Measurements from ENCODE around the gene UBXN11.

DNA sequence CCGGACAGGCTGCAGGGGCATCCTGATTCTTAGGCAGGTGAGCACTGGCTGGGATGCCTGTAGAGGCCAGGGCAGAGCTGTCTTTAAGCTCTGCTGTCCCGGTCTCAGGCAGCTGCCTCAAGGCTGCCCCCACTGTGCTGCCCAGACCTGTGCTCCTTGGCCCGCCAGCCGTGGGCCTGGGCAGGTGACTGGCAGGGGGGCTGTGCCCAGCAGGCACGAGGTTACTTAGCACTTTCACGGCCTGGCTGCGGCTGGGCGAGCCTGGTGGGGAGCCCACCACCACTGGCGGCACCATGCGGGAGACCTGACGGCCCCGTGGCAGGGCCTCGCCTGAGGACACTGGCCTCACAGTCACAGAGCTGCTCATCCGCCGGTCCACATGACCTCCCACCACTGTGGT, 39.3 kb upstream of the UBXN11 start:
- TF ChIP-seq, protein P1, sequence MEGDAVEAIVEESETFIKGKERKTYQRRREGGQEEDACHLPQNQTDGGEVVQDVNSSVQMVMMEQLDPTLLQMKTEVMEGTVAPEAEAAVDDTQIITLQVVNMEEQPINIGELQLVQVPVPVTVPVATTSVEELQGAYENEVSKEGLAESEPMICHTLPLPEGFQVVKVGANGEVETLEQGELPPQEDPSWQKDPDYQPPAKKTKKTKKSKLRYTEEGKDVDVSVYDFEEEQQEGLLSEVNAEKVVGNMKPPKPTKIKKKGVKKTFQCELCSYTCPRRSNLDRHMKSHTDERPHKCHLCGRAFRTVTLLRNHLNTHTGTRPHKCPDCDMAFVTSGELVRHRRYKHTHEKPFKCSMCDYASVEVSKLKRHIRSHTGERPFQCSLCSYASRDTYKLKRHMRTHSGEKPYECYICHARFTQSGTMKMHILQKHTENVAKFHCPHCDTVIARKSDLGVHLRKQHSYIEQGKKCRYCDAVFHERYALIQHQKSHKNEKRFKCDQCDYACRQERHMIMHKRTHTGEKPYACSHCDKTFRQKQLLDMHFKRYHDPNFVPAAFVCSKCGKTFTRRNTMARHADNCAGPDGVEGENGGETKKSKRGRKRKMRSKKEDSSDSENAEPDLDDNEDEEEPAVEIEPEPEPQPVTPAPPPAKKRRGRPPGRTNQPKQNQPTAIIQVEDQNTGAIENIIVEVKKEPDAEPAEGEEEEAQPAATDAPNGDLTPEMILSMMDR (IDR thresholded peaks at IDR 0.05): no peak
- no peak for TF ChIP-seq POLR2A (IDR thresholded peaks at IDR 0.05)

All from heart left ventricle (tissue), 13 donors.